Pons (tissue), 1 donor: Measurements from ENCODE around the gene AGMO.
A peak's percentile ranks its signal among the peaks of the same experiment; 100 is the strongest.

ENCODE experiments used
- DNase-seq: peaks from one replicate; pipeline ENCODE4 v3.0.0-alpha.2; 2016; ENCODE audit warnings: low spot score

Gene AGMO

GRCh38 chr7:15218261-15218660 is 343.6 kb downstream of the AGMO start:
- no peak for DNase-seq

- no peak for DNase-seq
Observed at GRCh38 chr7:15215616-15216015, 346.2 kb downstream of the AGMO start.

- no peak for DNase-seq
Observed at GRCh38 chr7:15214976-15215375, 346.8 kb downstream of the AGMO start.

GRCh38 chr7:15213093-15213492 is 348.7 kb downstream of the AGMO start:
- DNase-seq: no peak

- no peak for DNase-seq
Observed at GRCh38 chr7:15209429-15209828, 352.4 kb downstream of the AGMO start.

- no peak for DNase-seq
Observed at GRCh38 chr7:15204421-15204820, 357.4 kb downstream of the AGMO start.

GRCh38 chr7:15199482-15199881 is 362.3 kb downstream of the AGMO start:
- DNase-seq: no peak

- DNase-seq: no peak
Observed at GRCh38 chr7:15197042-15197977, 364.5 kb downstream of the AGMO start.

GRCh38 chr7:15178065-15178464 is 383.8 kb downstream of the AGMO start:
- no peak for DNase-seq

- DNase-seq: no peak
Observed at GRCh38 chr7:15176089-15176488, 385.7 kb downstream of the AGMO start.

GRCh38 chr7:15175152-15175551 is 386.7 kb downstream of the AGMO start:
- peak; percentile 6 for DNase-seq

- no peak for DNase-seq
Observed at GRCh38 chr7:15174485-15174884, 387.3 kb downstream of the AGMO start.

- DNase-seq: no peak
Observed at GRCh38 chr7:15168489-15168888, 393.3 kb downstream of the AGMO start.

GRCh38 chr7:15167912-15168311 is 393.9 kb downstream of the AGMO start:
- DNase-seq: no peak

- no peak for DNase-seq
Observed at GRCh38 chr7:15166620-15167019, 395.2 kb downstream of the AGMO start.

GRCh38 chr7:15159261-15159660 is 402.6 kb downstream of the AGMO start:
- peak; percentile 2 for DNase-seq

- DNase-seq: no peak
Observed at GRCh38 chr7:15158141-15158810, 403.5 kb downstream of the AGMO start.
